GM23248 (cell line): ENCODE results near the gene SPATA19.

ENCODE experiments used
- EZH2 ChIP-seq: fragments of 200-600 bp; sonication (generic); IDR thresholded peaks from 2 replicates; pipeline ENCODE4 v1.6.1; 2018; ENCODE audit warnings: antibody characterized with exemption, mild to moderate bottlenecking; ENCODE audit not compliant: insufficient read depth, poor library complexity, severe bottlenecking
- EZH2phosphoT487 ChIP-seq: fragments of 200-600 bp; sonication (generic); IDR thresholded peaks from 2 replicates; pipeline ENCODE4 v1.6.1; 2018; ENCODE audit warnings: antibody characterized with exemption, moderate library complexity, mild to moderate bottlenecking, low read depth; ENCODE audit not compliant: insufficient read depth

GRCh38 chr11:133793271-133794035 is 51.9 kb downstream of the SPATA19 start:
- TF ChIP-seq EZH2phosphoT487 (no peak), EZH2 (no peak)
